MCF 10A (cell line): ENCODE results near the gene CSNK2B. TPM values are rescaled to one million over a fixed set of nuclear protein-coding genes. Genes with fewer than 3 reads are reported as not detected.

Source experiments
- BruUV-seq: library from RNA; stranded (reverse); fragments of 400-500 nt; replicated peaks from 2 replicates; lab custom pipeline; 2021; lab: Mats Ljungman, UMichigan
- CTCF ChIA-PET: fragments of 300-600 bp; sonication (Branson Sonifier 250); formaldehyde crosslinking; extraction: SDS; loops from one replicate; lab custom pipeline; 2021; ENCODE audit warnings: antibody characterized with exemption, inconsistent platforms; lab: Yijun Ruan, JAX
- POLR2A ChIA-PET: fragments of 300-600, 350-650 bp; sonication (Branson Sonifier 250); formaldehyde crosslinking; extraction: SDS; loops from one replicate; lab custom pipeline; 2020; ENCODE audit warnings: antibody characterized with exemption, inconsistent platforms; lab: Yijun Ruan, JAX
- DNase-seq: peaks from one replicate; pipeline ENCODE4 v3.0.0-alpha.2; 2018; ENCODE audit not compliant: unreplicated experiment
- H3K27ac Mint-ChIP-seq: one replicate; pipeline ENCODE4 v1.8.0; 2022; ENCODE audit warnings: mild to moderate bottlenecking, low read depth, mixed read lengths; ENCODE audit not compliant: unreplicated experiment
- H3K27me3 Mint-ChIP-seq: one replicate; pipeline ENCODE4 v1.8.0; 2022; ENCODE audit warnings: mixed read lengths; ENCODE audit not compliant: insufficient read depth, unreplicated experiment
- H3K36me3 Mint-ChIP-seq: one replicate; pipeline ENCODE4 v1.8.0; 2022; ENCODE audit warnings: mild to moderate bottlenecking, moderate library complexity, mixed read lengths; ENCODE audit not compliant: insufficient read depth, unreplicated experiment
- H3K4me1 Mint-ChIP-seq: one replicate; pipeline ENCODE4 v1.8.0; 2022; ENCODE audit warnings: mixed read lengths; ENCODE audit not compliant: insufficient read depth, unreplicated experiment
- H3K4me3 Mint-ChIP-seq: one replicate; pipeline ENCODE4 v1.8.0; 2022; ENCODE audit warnings: mild to moderate bottlenecking, moderate library complexity, mixed read lengths; ENCODE audit not compliant: unreplicated experiment
- H3K9me3 Mint-ChIP-seq: one replicate; pipeline ENCODE4 v1.8.0; 2022; ENCODE audit warnings: mixed read lengths; ENCODE audit not compliant: unreplicated experiment
- intact Hi-C: fragments of 100-400 bp; cut with micrococcal nuclease; formaldehyde crosslinking; loops from 2 replicates; pipeline ENCODE4 v1.14.1; 2022
- total RNA-seq: library from RNA; stranded (reverse); gene quantifications from 2 replicates; pipeline ENCODE4 v1.2.3, GENCODE V29; 2022
- TF ChIP-seq, protein P1 (sequence below): fragments of 200-600 bp; IDR thresholded peaks from one replicate; pipeline ENCODE4 v1.8.0; 2022; ENCODE audit warnings: antibody characterized with exemption, mild to moderate bottlenecking; ENCODE audit not compliant: unreplicated experiment

CSNK2B gene
- total RNA-seq, 1 experiment from 2014 or later = 209 TPM

GRCh38 chr6:31711233-31711632, 45.4 kb downstream of the CSNK2B start:
- CTCF ChIA-PET = interaction anchor here (0.5 to 2.1 kb wide), 3 partner anchors 17 to 1090 kb away, joined by 3 to 7 read pairs (median 3); no protein-coding TSS in a partner anchor
- peak; percentile 18 for DNase-seq
- no TSS peak for BruUV-seq
- H3K27ac Mint-ChIP-seq = no peak overlapping the region
- H3K4me1 Mint-ChIP-seq = peaks cover 7% of the 10 kb centered on the region
- TF ChIP-seq, protein P1, sequence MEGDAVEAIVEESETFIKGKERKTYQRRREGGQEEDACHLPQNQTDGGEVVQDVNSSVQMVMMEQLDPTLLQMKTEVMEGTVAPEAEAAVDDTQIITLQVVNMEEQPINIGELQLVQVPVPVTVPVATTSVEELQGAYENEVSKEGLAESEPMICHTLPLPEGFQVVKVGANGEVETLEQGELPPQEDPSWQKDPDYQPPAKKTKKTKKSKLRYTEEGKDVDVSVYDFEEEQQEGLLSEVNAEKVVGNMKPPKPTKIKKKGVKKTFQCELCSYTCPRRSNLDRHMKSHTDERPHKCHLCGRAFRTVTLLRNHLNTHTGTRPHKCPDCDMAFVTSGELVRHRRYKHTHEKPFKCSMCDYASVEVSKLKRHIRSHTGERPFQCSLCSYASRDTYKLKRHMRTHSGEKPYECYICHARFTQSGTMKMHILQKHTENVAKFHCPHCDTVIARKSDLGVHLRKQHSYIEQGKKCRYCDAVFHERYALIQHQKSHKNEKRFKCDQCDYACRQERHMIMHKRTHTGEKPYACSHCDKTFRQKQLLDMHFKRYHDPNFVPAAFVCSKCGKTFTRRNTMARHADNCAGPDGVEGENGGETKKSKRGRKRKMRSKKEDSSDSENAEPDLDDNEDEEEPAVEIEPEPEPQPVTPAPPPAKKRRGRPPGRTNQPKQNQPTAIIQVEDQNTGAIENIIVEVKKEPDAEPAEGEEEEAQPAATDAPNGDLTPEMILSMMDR = no peak
- intact Hi-C loops = no loop called here
- H3K4me3 Mint-ChIP-seq = no peak overlapping the region
- no peaks in the 10 kb centered on the region for H3K9me3 Mint-ChIP-seq
- no peaks in the 10 kb centered on the region for H3K27me3 Mint-ChIP-seq
- no peaks in the 10 kb centered on the region for H3K36me3 Mint-ChIP-seq
- POLR2A ChIA-PET = interaction anchor here (0.8 to 2.1 kb wide), 3 partner anchors 9 to 28 kb away, joined by 3 to 7 read pairs (median 5); partner anchors contain the start of genes ABHD16A and MSH5

- ChIA-PET CTCF (interaction anchor here (0.5 to 2.1 kb wide), 6 partner anchors 10 to 152 kb away, joined by 3 to 7 read pairs (median 4); no protein-coding TSS in a partner anchor), POLR2A (interaction anchor here (0.7 to 2.1 kb wide), 3 partner anchors 10 to 153 kb away, joined by 3 to 5 read pairs (median 3); partner anchors contain the start of genes ABHD16A and HSPA1B)
- Mint-ChIP-seq H3K27me3 (no peaks in the 10 kb centered on the region), H3K27ac (no peak overlapping the region), H3K4me3 (no peak overlapping the region), H3K4me1 (peaks cover 7% of the 10 kb centered on the region), H3K9me3 (no peaks in the 10 kb centered on the region), H3K36me3 (no peaks in the 10 kb centered on the region)
- intact Hi-C loops = no loop called here
- TF ChIP-seq, protein P1 = no peak
- peak; percentile 23 for DNase-seq
- no TSS peak for BruUV-seq
Measured at GRCh38 chr6:31712296-31712695, 46.4 kb downstream of the CSNK2B start.

DNA sequence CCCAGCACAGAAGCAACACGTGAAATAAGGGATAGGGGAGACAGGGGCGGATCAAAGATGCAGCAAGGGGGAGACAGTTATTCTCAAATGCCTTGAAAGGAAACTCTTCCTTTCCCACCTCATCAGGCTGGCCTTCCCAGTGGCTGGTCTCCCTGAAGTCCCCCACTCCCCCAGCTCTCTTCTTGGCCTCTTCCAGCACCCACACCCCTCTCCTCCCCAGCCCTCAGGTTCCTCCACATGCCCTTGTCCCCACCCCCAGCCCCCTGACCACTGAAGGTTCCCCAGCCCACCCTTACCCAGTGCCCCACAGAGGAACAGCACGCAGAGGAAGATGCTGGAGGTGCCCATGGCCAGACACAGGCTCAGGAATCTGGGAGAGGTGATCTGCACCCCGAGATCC, 47.6 kb downstream of the CSNK2B start:
- Mint-ChIP-seq H3K4me1 (peaks cover 12% of the 10 kb centered on the region), H3K36me3 (no peaks in the 10 kb centered on the region), H3K4me3 (no peak overlapping the region), H3K27ac (no peak overlapping the region), H3K27me3 (no peaks in the 10 kb centered on the region), H3K9me3 (no peaks in the 10 kb centered on the region)
- no peak for DNase-seq
- TF ChIP-seq, protein P1 = no peak
- POLR2A ChIA-PET = interaction anchor here (0.5 to 2.1 kb wide), 3 partner anchors 10 to 49 kb away, joined by 3 to 8 read pairs (median 5); partner anchors contain the start of genes ABHD16A and GPANK1
- intact Hi-C loops = no loop called here
- no TSS peak for BruUV-seq
- CTCF ChIA-PET = interaction anchor here (0.5 to 1.5 kb wide), 3 partner anchors 16 to 81 kb away, joined by 4 to 5 read pairs (median 4); partner anchors contain the start of gene DDAH2

- H3K4me3 Mint-ChIP-seq = no peak overlapping the region
- no peak for DNase-seq
- no TSS peak for BruUV-seq
- ChIA-PET CTCF (interaction anchor here (0.5 to 1.5 kb wide), 4 partner anchors 16 to 172 kb away, joined by 3 to 5 read pairs (median 4); partner anchors contain the start of gene DDAH2), POLR2A (interaction anchor here (2.1 kb wide), 1 partner anchor 11 kb away, joined by 8 read pairs; the partner anchor contains the start of gene ABHD16A)
- peaks cover 12% of the 10 kb centered on the region for H3K4me1 Mint-ChIP-seq
- H3K9me3 Mint-ChIP-seq = no peaks in the 10 kb centered on the region
- TF ChIP-seq, protein P1 = no peak
- intact Hi-C loops = no loop called here
- H3K36me3 Mint-ChIP-seq = no peaks in the 10 kb centered on the region
- H3K27me3 Mint-ChIP-seq = no peaks in the 10 kb centered on the region
- no peak overlapping the region for H3K27ac Mint-ChIP-seq
Measured at GRCh38 chr6:31713991-31714684, 48.3 kb downstream of the CSNK2B start.
